Measurements from ENCODE around the gene ASCC3.

GRCh38 chr6:100700009-100700408, 181.1 kb downstream of the ASCC3 start:
- TF ChIP-seq EGR1 (IDR thresholded peaks at IDR 0.05; ENCODE audit: low read depth in 2 of 2): no peak
- TF ChIP-seq FOXA1 (IDR thresholded peaks at IDR 0.05): no peak
- TF ChIP-seq CTCF (IDR thresholded peaks at IDR 0.05; ENCODE audit: low read depth, low read length, missing input control): no peak
- no peak for TF ChIP-seq YY1 (IDR thresholded peaks at IDR 0.05)
- no peak for TF ChIP-seq TAF1 (conservative IDR thresholded peaks at IDR 0.05)
- no peak for TF ChIP-seq MAX (IDR thresholded peaks at IDR 0.05)
- no peak for TF ChIP-seq RAD21 (IDR thresholded peaks at IDR 0.05)

Measured in liver (tissue), 3 donors.